PC-3 (cell line): ENCODE results near the gene DENND2D. TPM values are rescaled to one million over a fixed set of nuclear protein-coding genes. Genes with fewer than 3 reads are reported as not detected.

ENCODE experiments used
- ATAC-seq: fragments of 200-7000 bp; cut with Tn5 transposase; 2 replicates; pipeline ENCODE4 v1.9.1; 2020; ENCODE audit warnings: mild to moderate bottlenecking, moderate library complexity
- BruUV-seq: library from RNA; stranded (reverse); fragments of 400-500 nt; replicated peaks from 2 replicates; lab custom pipeline; 2021; lab: Mats Ljungman, UMichigan
- CTCF ChIA-PET: fragments of 300-600 bp; sonication (Branson Sonifier 250); formaldehyde crosslinking; loops from one replicate; lab custom pipeline; 2022; ENCODE audit warnings: antibody characterized with exemption; lab: Charles Lee
- POLR2A ChIA-PET: fragments of 300-600 bp; sonication (Branson Sonifier 250); formaldehyde crosslinking; loops from one replicate; lab custom pipeline; 2022; ENCODE audit warnings: antibody characterized with exemption; ENCODE audit not compliant: unreplicated experiment; lab: Charles Lee
- DNase-seq: peaks from one replicate; pipeline ENCODE4 v3.0.0-alpha.2; 2015
- H2AFZ ChIP-seq: fragments of 300-600 bp; sonication (generic); 2 replicates; pipeline ENCODE4 v1.6.0; 2016; ENCODE audit warnings: antibody characterized with exemption, low read length
- H3F3A ChIP-seq: fragments of 300-600 bp; sonication (generic); one replicate; pipeline ENCODE4 v1.6.0; 2017; ENCODE audit warnings: antibody characterized with exemption, low read length, control low read depth, mild to moderate bottlenecking; ENCODE audit not compliant: unreplicated experiment
- H3K27ac ChIP-seq: fragments of 300-600 bp; sonication (generic); 2 replicates; pipeline ENCODE4 v1.5.1; 2016; ENCODE audit warnings: mild to moderate bottlenecking, low read length
- H3K27me3 ChIP-seq: fragments of 300-600 bp; sonication (generic); 2 replicates; pipeline ENCODE4 v1.6.1; 2016; ENCODE audit warnings: low read length, mixed read lengths
- H3K36me3 ChIP-seq: fragments of 300-600 bp; sonication (generic); 2 replicates; pipeline ENCODE4 v1.6.1; 2016; ENCODE audit warnings: low read depth, mixed run types, low read length, mixed read lengths
- H3K4me1 ChIP-seq: fragments of 300-600 bp; sonication (generic); 2 replicates; pipeline ENCODE4 v1.5.1; 2016; ENCODE audit warnings: low read length; ENCODE audit not compliant: insufficient read depth
- H3K4me2 ChIP-seq: fragments of 300-600 bp; sonication (generic); 2 replicates; pipeline ENCODE4 v1.6.0; 2016; ENCODE audit warnings: low read length
- H3K4me3 ChIP-seq: fragments of 300-600 bp; sonication (generic); 2 replicates; pipeline ENCODE4 v1.5.1; 2016; ENCODE audit warnings: mild to moderate bottlenecking, low read length, mixed read lengths
- H3K79me2 ChIP-seq: fragments of 300-600 bp; sonication (generic); 2 replicates; pipeline ENCODE4 v1.6.1; 2017; ENCODE audit warnings: low read length, mixed read lengths
- H3K9ac ChIP-seq: fragments of 300-600 bp; sonication (generic); 2 replicates; pipeline ENCODE4 v1.6.0; 2016; ENCODE audit warnings: mild to moderate bottlenecking, low read length
- H3K9me2 ChIP-seq: fragments of 300-600 bp; sonication (generic); replicated peaks from 2 replicates; pipeline ENCODE4 v1.6.1; 2016; ENCODE audit warnings: mixed run types, low read length, mixed read lengths
- H3K9me3 ChIP-seq: fragments of 300-600 bp; sonication (generic); 2 replicates; pipeline ENCODE4 v1.6.1; 2016; ENCODE audit warnings: low read length, mixed read lengths
- H4K20me1 ChIP-seq: fragments of 300-600 bp; sonication (generic); 2 replicates; pipeline ENCODE4 v1.6.1; 2016; ENCODE audit warnings: low read length, mixed read lengths
- CTCF ChIP-seq: fragments of 300-600 bp; sonication (generic); conservative IDR thresholded peaks from 2 replicates; pipeline ENCODE4 v1.5.1; 2017; ENCODE audit warnings: antibody characterized with exemption, low read depth, mild to moderate bottlenecking, low read length
- EZH2 ChIP-seq: fragments of 300-600 bp; sonication (generic); IDR thresholded peaks from one replicate; pipeline ENCODE4 v1.6.1; 2017; ENCODE audit warnings: antibody characterized with exemption, mild to moderate bottlenecking, low read length; ENCODE audit not compliant: unreplicated experiment
- EZH2phosphoT487 ChIP-seq: fragments of 300-600 bp; sonication (generic); IDR thresholded peaks from 2 replicates; pipeline ENCODE4 v1.6.1; 2018; ENCODE audit warnings: mild to moderate bottlenecking, antibody characterized with exemption, low read length, borderline replicate concordance
- intact Hi-C: fragments of 100-400 bp; cut with micrococcal nuclease; formaldehyde crosslinking; loops from 2 replicates; pipeline ENCODE4 v1.9.0; 2023
- total RNA-seq: library from RNA; depleted of rRNA; stranded (reverse); fragments of >200 nt; gene quantifications from 2 replicates; pipeline ENCODE4 v1.2.3, GENCODE V29; 2014

DENND2D gene
- total RNA-seq, 1 experiment from 2014 or later = 4.0 TPM

DNA sequence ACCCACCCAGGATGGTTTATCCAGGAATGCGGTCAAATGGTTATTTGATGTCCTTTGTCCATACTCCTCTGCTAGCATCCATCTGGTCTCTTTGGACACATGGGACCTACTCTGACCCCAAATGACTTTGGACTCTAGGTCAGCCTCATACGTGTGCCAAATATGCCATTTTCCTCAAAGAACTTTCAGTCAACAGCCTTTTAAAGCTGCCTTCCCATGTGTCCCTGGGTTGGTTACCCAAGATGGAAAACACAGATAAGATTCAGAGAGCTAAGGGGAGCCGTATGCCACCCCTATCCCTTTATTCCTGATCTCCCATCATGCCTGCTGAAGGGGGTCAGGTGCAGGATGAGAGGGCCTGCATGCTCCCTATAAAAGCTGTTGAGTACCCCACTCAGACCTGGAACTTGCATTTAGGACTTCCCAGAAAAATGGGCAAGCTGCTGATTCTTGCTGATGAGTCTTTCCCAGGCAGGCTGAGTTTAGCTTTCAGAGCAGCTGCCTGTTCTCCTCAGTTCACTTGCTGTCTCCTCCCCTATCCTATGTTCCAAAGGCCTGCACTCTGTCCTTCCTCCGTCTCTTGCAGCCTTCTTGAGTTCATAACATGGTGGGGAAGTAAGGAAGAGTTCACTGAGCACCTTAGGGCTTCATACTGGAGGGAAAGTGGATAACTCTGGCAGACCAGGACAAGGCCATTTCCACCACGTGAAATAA lies 46.8 kb upstream of the DENND2D start:
- no peak for ATAC-seq

GRCh38 chr1:111242805-111243523 lies 42.5 kb upstream of the DENND2D start:
- H3K4me3 ChIP-seq = no peak overlapping the region
- CTCF ChIA-PET = no interaction called here
- intact Hi-C loops = no loop called here
- H3K4me2 ChIP-seq = no peak overlapping the region
- POLR2A ChIA-PET = no interaction called here
- no peak for TF ChIP-seq CTCF
- TF ChIP-seq EZH2phosphoT487 = no peak
- TF ChIP-seq EZH2 = no peak
- H2AFZ ChIP-seq = no peak overlapping the region
- no peaks in the 10 kb centered on the region for H3K79me2 ChIP-seq
- no peaks in the 10 kb centered on the region; the same call in 1 of the 2 replicates for H3K4me1 ChIP-seq
- ATAC-seq = no peak
- H3F3A ChIP-seq = no peaks in the 10 kb centered on the region
- H3K9me2 ChIP-seq = no peaks in the 10 kb centered on the region
- no peaks in the 10 kb centered on the region for H3K27me3 ChIP-seq
- no TSS peak for BruUV-seq
- H3K36me3 ChIP-seq = no peaks in the 10 kb centered on the region
- DNase-seq = no peak
- no peaks in the 10 kb centered on the region for H3K9me3 ChIP-seq
- no peaks in the 10 kb centered on the region for H4K20me1 ChIP-seq
- H3K27ac ChIP-seq = no peak overlapping the region
- H3K9ac ChIP-seq = no peak overlapping the region

More for the DNA sequence above, 46.8 kb upstream of the DENND2D start:
- no peak overlapping the region for H3K9ac ChIP-seq
- H3K27me3 ChIP-seq = peaks cover 11% of the 10 kb centered on the region; the same call in 1 of the 2 replicates
- no peak overlapping the region for H3K4me2 ChIP-seq
- POLR2A ChIA-PET = no interaction called here
- CTCF ChIA-PET = no interaction called here
- DNase-seq = no peak
- no peaks in the 10 kb centered on the region for H3K36me3 ChIP-seq
- H2AFZ ChIP-seq = no peak overlapping the region
- TF ChIP-seq EZH2phosphoT487 (no peak), CTCF (no peak), EZH2 (no peak)
- no peaks in the 10 kb centered on the region for H3F3A ChIP-seq
- H3K27ac ChIP-seq = no peak overlapping the region
- BruUV-seq = no TSS peak
- no peaks in the 10 kb centered on the region for H3K4me1 ChIP-seq
- no peaks in the 10 kb centered on the region for H3K79me2 ChIP-seq
- H3K4me3 ChIP-seq = no peak overlapping the region
- H3K9me3 ChIP-seq = no peaks in the 10 kb centered on the region
- no peaks in the 10 kb centered on the region for H4K20me1 ChIP-seq
- intact Hi-C loops = no loop called here
- H3K9me2 ChIP-seq = no peaks in the 10 kb centered on the region

- no peaks in the 10 kb centered on the region for H3K9me3 ChIP-seq
- ATAC-seq (no peak), DNase-seq (peak; percentile 10)
- intact Hi-C loops = no loop called here
- ChIA-PET POLR2A (no interaction called here), CTCF (no interaction called here)
- H3K4me3 ChIP-seq = no peak overlapping the region
- no peak overlapping the region for H3K9ac ChIP-seq
- H3K9me2 ChIP-seq = no peaks in the 10 kb centered on the region
- BruUV-seq = no TSS peak
- no peak overlapping the region for H3K27ac ChIP-seq
- no peaks in the 10 kb centered on the region for H3K79me2 ChIP-seq
- H3K4me1 ChIP-seq = peaks cover 9% of the 10 kb centered on the region
- no peaks in the 10 kb centered on the region for H3K36me3 ChIP-seq
- TF ChIP-seq CTCF = no peak
- no peaks in the 10 kb centered on the region for H4K20me1 ChIP-seq
- no peak overlapping the region for H2AFZ ChIP-seq
- H3F3A ChIP-seq = no peaks in the 10 kb centered on the region
- H3K27me3 ChIP-seq = no peaks in the 10 kb centered on the region
- no peak overlapping the region for H3K4me2 ChIP-seq
These were observed 41.4 kb upstream of the DENND2D start for GRCh38 chr1:111241797-111242196.
